ENCODE data around the gene OR2C1. TPM values are rescaled to one million over a fixed set of nuclear protein-coding genes. Genes with fewer than 3 reads are reported as not detected.

Gene OR2C1
- total RNA-seq (not detected), total RNA-seq (0 to 0.81 (median 0.05) reads per million in 172 experiments)
- 0.14 TPM for polyA plus RNA-seq (2013, experiment 1 of 2)
- polyA plus RNA-seq (2013, experiment 2 of 2), result 0.34 TPM

GRCh38 chr16:3355589-3355988 is at the start of gene OR2C1:
TSS of gene OR2C1 (plus strand) at chr16:3355889. CDS start at chr16:3355941, 52 bp downstream.
- Histone ChIP-seq H3K9me3 (ENCODE audit: control insufficient read depth in 1 of 2, insufficient read depth in 1 of 2, low read length in 2 of 2) (peaks cover 4 to 28% of the 10 kb centered on the region in 2 experiments), H3K36me3 (ENCODE audit: insufficient read depth, low read length) (no peaks in the 10 kb centered on the region), H3K27me3 (ENCODE audit: control insufficient read depth in 1 of 2, insufficient read depth in 2 of 2, low read length in 2 of 2) (peaks cover 5 to 6% of the 10 kb centered on the region in 2 experiments), H3K4me1 (ENCODE audit: insufficient read depth, low read length) (peaks cover 6% of the 10 kb centered on the region), H3K4me3 (ENCODE audit: low read length) (no peak within 1 kb of the TSS), H3K27ac (ENCODE audit: low read depth in 1 of 2, low read length in 2 of 2) (no peak within 1 kb of the TSS)
- H3K9me3 Mint-ChIP-seq, result peaks cover 7% of the 10 kb centered on the region
- ChIA-PET POLR2A (no interaction called here), CTCF (no interaction called here)
- no peak within 1 kb of the TSS for H3K27ac Mint-ChIP-seq
- no peak within 1 kb of the TSS for H3K4me3 Mint-ChIP-seq
- TF ChIP-seq CTCF (IDR thresholded peaks at IDR 0.05), result no peak
- no peak for DNase-seq
- H3K4me1 Mint-ChIP-seq (ENCODE audit: low read depth), result peaks cover 6% of the 10 kb centered on the region
- intact Hi-C loops (cut with DNase I, micrococcal nuclease), result loop anchor here in 1 of 2 experiments (10.0 kb wide), 1 partner anchor 1481 kb away; the partner anchor contains the start of gene MEIOB
- no peak for ATAC-seq (ENCODE audit: poor library complexity)
- peaks cover 8% of the 10 kb centered on the region for H3K36me3 Mint-ChIP-seq (ENCODE audit: low read depth)
- peaks cover 13% of the 10 kb centered on the region for H3K27me3 Mint-ChIP-seq

- Mint-ChIP-seq H3K9me3 (peaks cover 16% of the 10 kb centered on the region), H3K4me3 (peak overlapping the region; percentile 86), H3K27me3 (no peaks in the 10 kb centered on the region), H3K4me1 (ENCODE audit: low read depth) (peaks cover 22% of the 10 kb centered on the region), H3K36me3 (ENCODE audit: low read depth) (peaks cover 88% of the 10 kb centered on the region), H3K27ac (peak overlapping the region; percentile 82)
- Histone ChIP-seq H3K36me3 (ENCODE audit: insufficient read depth, low read length) (peaks cover 18% of the 10 kb centered on the region), H3K27ac (ENCODE audit: low read depth in 1 of 2, low read length in 2 of 2) (peak overlapping the region; percentile 76 to 89), H3K4me1 (ENCODE audit: insufficient read depth, low read length) (peaks cover 28% of the 10 kb centered on the region), H3K27me3 (ENCODE audit: control insufficient read depth in 1 of 2, insufficient read depth in 2 of 2, low read length in 2 of 2) (no peaks in the 10 kb centered on the region), H3K4me3 (ENCODE audit: low read length) (peak overlapping the region; percentile 91), H3K9me3 (ENCODE audit: control insufficient read depth in 1 of 2, insufficient read depth in 1 of 2, low read length in 2 of 2) (peaks cover 43 to 62% of the 10 kb centered on the region in 2 experiments)
- POLR2A ChIA-PET, result interaction anchor here (0.7 to 4.0 kb wide), 15 partner anchors 9 to 137 kb away, joined by 3 to 48 read pairs (median 4); partner anchors contain the start of genes NAA60, ZNF174, ZNF263 and ZNF597
- DNase-seq, result no peak
- no peak for ATAC-seq (ENCODE audit: poor library complexity)
- CTCF ChIA-PET, result interaction anchor here (0.8 to 1.9 kb wide), 3 partner anchors 9 to 138 kb away, joined by 3 to 5 read pairs (median 4); partner anchors contain the start of genes NAA60, ZNF174, ZNF597 and ZSCAN32
- TF ChIP-seq CTCF (IDR thresholded peaks at IDR 0.05), result no peak
- intact Hi-C loops (cut with DNase I, micrococcal nuclease), result loop anchor here (1.0 to 5.0 kb wide), 4 partner anchors 41 to 151 kb away; partner anchors contain the start of genes NAA60 (in 1 of the 2) and ZNF597 (in 1 of the 2)
Measured at GRCh38 chr16:3306078-3306477, 49.6 kb upstream of the OR2C1 start.

GRCh38 chr16:3311496-3311895 is 44.2 kb upstream of the OR2C1 start:
- CTCF ChIA-PET, result no interaction called here

More at GRCh38 chr16:3311496-3311895, 44.2 kb upstream of the OR2C1 start:
- no peaks in the 10 kb centered on the region for H3K27me3 Mint-ChIP-seq
- peaks cover 99% of the 10 kb centered on the region for H3K36me3 Mint-ChIP-seq (ENCODE audit: low read depth)
- no peak for DNase-seq
- intact Hi-C loops (cut with DNase I, micrococcal nuclease), result loop anchor here in 1 of 2 experiments (5.0 kb wide), 1 partner anchor 71 kb away; no protein-coding TSS in a partner anchor
- peaks cover 11% of the 10 kb centered on the region for H3K4me1 ChIP-seq (ENCODE audit: insufficient read depth, low read length)
- no peak for TF ChIP-seq CTCF (IDR thresholded peaks at IDR 0.05)
- H3K9me3 Mint-ChIP-seq, result peaks cover 25% of the 10 kb centered on the region
- H3K27me3 ChIP-seq (ENCODE audit: control insufficient read depth in 1 of 2, insufficient read depth in 2 of 2, low read length in 2 of 2), result no peaks in the 10 kb centered on the region
- no peak overlapping the region for H3K27ac ChIP-seq (ENCODE audit: low read depth in 1 of 2, low read length in 2 of 2)
- no peak for ATAC-seq (ENCODE audit: poor library complexity)
- H3K4me3 Mint-ChIP-seq, result no peak overlapping the region
- H3K4me3 ChIP-seq (ENCODE audit: low read length), result no peak overlapping the region
- H3K36me3 ChIP-seq (ENCODE audit: insufficient read depth, low read length), result peaks cover 45% of the 10 kb centered on the region
- no peak overlapping the region for H3K27ac Mint-ChIP-seq
- H3K4me1 Mint-ChIP-seq (ENCODE audit: low read depth), result peaks cover 9% of the 10 kb centered on the region
- peaks cover 63 to 86% of the 10 kb centered on the region in 2 experiments for H3K9me3 ChIP-seq (ENCODE audit: control insufficient read depth in 1 of 2, insufficient read depth in 1 of 2, low read length in 2 of 2)
- POLR2A ChIA-PET, result no interaction called here
